ENCODE results near the gene TEAD4.

DNA sequence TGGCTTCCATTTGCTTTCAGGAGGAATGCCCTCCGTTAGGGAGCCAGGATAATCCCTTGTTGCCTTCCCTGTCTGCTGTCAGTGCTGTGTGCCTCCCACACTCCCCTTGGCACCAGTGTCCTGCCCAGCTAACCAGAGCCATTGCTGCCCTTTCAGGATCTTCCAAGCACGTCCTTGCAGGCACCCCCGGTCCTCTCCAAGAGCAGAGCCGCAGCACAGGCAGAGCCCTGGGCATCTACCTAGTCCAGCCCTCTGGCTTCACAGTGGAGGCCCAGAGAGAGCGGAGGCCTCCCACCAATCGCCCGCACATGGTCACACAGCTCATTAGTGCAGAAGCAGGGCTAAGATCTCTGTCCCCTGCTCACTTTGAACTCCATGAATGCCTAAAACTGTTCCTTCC, 79.0 kb downstream of the TEAD4 start:
- TF ChIP-seq POLR2A (IDR thresholded peaks at IDR 0.05) = no peak
- TF ChIP-seq, protein P1, sequence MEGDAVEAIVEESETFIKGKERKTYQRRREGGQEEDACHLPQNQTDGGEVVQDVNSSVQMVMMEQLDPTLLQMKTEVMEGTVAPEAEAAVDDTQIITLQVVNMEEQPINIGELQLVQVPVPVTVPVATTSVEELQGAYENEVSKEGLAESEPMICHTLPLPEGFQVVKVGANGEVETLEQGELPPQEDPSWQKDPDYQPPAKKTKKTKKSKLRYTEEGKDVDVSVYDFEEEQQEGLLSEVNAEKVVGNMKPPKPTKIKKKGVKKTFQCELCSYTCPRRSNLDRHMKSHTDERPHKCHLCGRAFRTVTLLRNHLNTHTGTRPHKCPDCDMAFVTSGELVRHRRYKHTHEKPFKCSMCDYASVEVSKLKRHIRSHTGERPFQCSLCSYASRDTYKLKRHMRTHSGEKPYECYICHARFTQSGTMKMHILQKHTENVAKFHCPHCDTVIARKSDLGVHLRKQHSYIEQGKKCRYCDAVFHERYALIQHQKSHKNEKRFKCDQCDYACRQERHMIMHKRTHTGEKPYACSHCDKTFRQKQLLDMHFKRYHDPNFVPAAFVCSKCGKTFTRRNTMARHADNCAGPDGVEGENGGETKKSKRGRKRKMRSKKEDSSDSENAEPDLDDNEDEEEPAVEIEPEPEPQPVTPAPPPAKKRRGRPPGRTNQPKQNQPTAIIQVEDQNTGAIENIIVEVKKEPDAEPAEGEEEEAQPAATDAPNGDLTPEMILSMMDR (IDR thresholded peaks at IDR 0.05) = no peak
